ENCODE results near the gene PIN1.

- TF ChIP-seq CTCF (IDR thresholded peaks at IDR 0.05 in 8 of 11, conservative IDR thresholded peaks at IDR 0.05 in 3 of 11) (no peak), POLR2A (IDR thresholded peaks at IDR 0.05) (no peak)
Observed at GRCh38 chr19:9789066-9789465, 46.1 kb upstream of the PIN1 start.
